Measurements from ENCODE around the gene ROGDI.

The ROGDI gene

GRCh38 chr16:4801051-4801961 is 1.1 kb downstream of the ROGDI start:
- ChIA-PET CTCF (no interaction called here), POLR2A (interaction anchor here (1.2 to 3.2 kb wide), 3 partner anchors 13 to 66 kb away, joined by 3 to 19 read pairs (median 15); partner anchors contain the start of genes ANKS3, DNAAF8, GLYR1 and SEPTIN12)
- TF ChIP-seq HOXD13 (CRISPR knock-in tag; IDR thresholded peaks at IDR 0.05; ENCODE audit: borderline replicate concordance) (no peak), ZNF692 (tag by site-specific recombination; IDR thresholded peaks at IDR 0.05) (no peak), ZNF501 (tag by site-specific recombination; IDR thresholded peaks at IDR 0.05) (no peak), ELK4 (IDR thresholded peaks at IDR 0.05; ENCODE audit: borderline replicate concordance, low read depth, low read length) (no peak), PRDM2 (tag by site-specific recombination; IDR thresholded peaks at IDR 0.05; ENCODE audit: borderline replicate concordance) (no peak), SP7 (tag by site-specific recombination; IDR thresholded peaks at IDR 0.05) (no peak), ZNF335 (tag by site-specific recombination; conservative IDR thresholded peaks at IDR 0.05) (peak; percentile 94), ZBTB8A (tag by site-specific recombination; IDR thresholded peaks at IDR 0.05) (0 out of 2 replicates have a peak, but pooled peaks have one; percentile 7), ZNF544 (tag by site-specific recombination; IDR thresholded peaks at IDR 0.05) (no peak)
- H3K36me3 ChIP-seq (ENCODE audit: control insufficient read depth in 2 of 2, insufficient read depth in 1 of 2, low read length in 2 of 2) = peaks cover 2 to 49% of the 10 kb centered on the region in 2 experiments; a peak in 2 of 3 replicates
- peak overlapping the region; percentile 80 for H3K4me3 ChIP-seq (ENCODE audit: low read depth, low read length)
- H3K27ac ChIP-seq (ENCODE audit: extremely low read depth, low read depth, low read length) = peak overlapping the region; percentile 69
- H3K9me3 ChIP-seq (ENCODE audit: control insufficient read depth, insufficient read depth, low read depth, low read length) = no peaks in the 10 kb centered on the region
- peaks cover 3% of the 10 kb centered on the region; the same call in 1 of the 2 replicates for H3K4me1 ChIP-seq (ENCODE audit: control insufficient read depth, insufficient read depth, low read length)

- Histone ChIP-seq H3K9me3 (ENCODE audit: control insufficient read depth, insufficient read depth, low read depth, low read length) (no peaks in the 10 kb centered on the region), H3K36me3 (ENCODE audit: control insufficient read depth in 2 of 2, insufficient read depth in 1 of 2, low read length in 2 of 2) (peaks cover 0 to 45% of the 10 kb centered on the region in 2 experiments; a peak in 2 of 3 replicates), H3K27ac (ENCODE audit: extremely low read depth, low read depth, low read length) (peak overlapping the region; percentile 46; the same call in 1 of the 2 replicates), H3K4me3 (ENCODE audit: low read depth, low read length) (no peak overlapping the region), H3K4me1 (ENCODE audit: control insufficient read depth, insufficient read depth, low read length) (peaks cover 3% of the 10 kb centered on the region; the same call in 1 of the 2 replicates)
- ChIA-PET POLR2A (interaction anchor here (0.6 to 3.2 kb wide), 4 partner anchors 12 to 149 kb away, joined by 3 to 19 read pairs (median 6); partner anchors contain the start of genes GLYR1, SEPTIN12 and UBN1), CTCF (interaction anchor here (0.8 kb wide), 1 partner anchor 155 kb away, joined by 4 read pairs; no protein-coding TSS in a partner anchor)
- TF ChIP-seq ZNF394 (tag by site-specific recombination; IDR thresholded peaks at IDR 0.05; ENCODE audit: borderline replicate concordance) = no peak
- TF ChIP-seq ZNF341 (tag by site-specific recombination; IDR thresholded peaks at IDR 0.05; ENCODE audit: low read depth) = no peak
- TF ChIP-seq ZNF311 (tag by site-specific recombination; IDR thresholded peaks at IDR 0.05; ENCODE audit: borderline replicate concordance) = no peak
- TF ChIP-seq YY2 (tag by site-specific recombination; IDR thresholded peaks at IDR 0.05) = no peak
- no peak for TF ChIP-seq PRDM1 (tag by site-specific recombination; IDR thresholded peaks at IDR 0.05)
- 0 out of 2 replicates have a peak, but pooled peaks have one; percentile 13 for TF ChIP-seq GLIS2 (tag by site-specific recombination; IDR thresholded peaks at IDR 0.05)
- TF ChIP-seq ZNF10 (tag by site-specific recombination; IDR thresholded peaks at IDR 0.05) = peak; percentile 75
- TF ChIP-seq ZNF23 (tag by site-specific recombination; IDR thresholded peaks at IDR 0.05; ENCODE audit: borderline replicate concordance) = no peak
- no peak for TF ChIP-seq BCL11B (tag by site-specific recombination; IDR thresholded peaks at IDR 0.05; ENCODE audit: low read depth)
- no peak for TF ChIP-seq ZNF623 (tag by site-specific recombination; IDR thresholded peaks at IDR 0.05)
- peak; percentile 8; the same call in 1 of the 2 replicates for TF ChIP-seq KLF1 (tag by site-specific recombination; IDR thresholded peaks at IDR 0.05)
- no peak for TF ChIP-seq ZBTB49 (tag by site-specific recombination; IDR thresholded peaks at IDR 0.05; ENCODE audit: low read depth)
Measured at GRCh38 chr16:4800290-4801041, 2.0 kb downstream of the ROGDI start.

Measured in HEK293 (cell line).